SK-N-SH (cell line): Measurements from ENCODE around the gene RPS6KC1. TPM values are rescaled to one million over a fixed set of nuclear protein-coding genes. Genes with fewer than 3 reads are reported as not detected.

Source experiments
- CTCF ChIA-PET: fragments of 300-600, 350-600 bp; formaldehyde crosslinking; extraction: SDS; loops from one replicate; lab custom pipeline; 2021; lab: Yijun Ruan, JAX
- POLR2A ChIA-PET: fragments of 350-600 bp; sonication (Branson Sonifier 250); formaldehyde crosslinking; extraction: SDS; loops from one replicate; lab custom pipeline; 2020; ENCODE audit warnings: antibody characterized with exemption, inconsistent platforms; lab: Yijun Ruan, JAX
- DNase-seq: peaks from one replicate; pipeline ENCODE4 v3.0.0; 2012
- H2AFZ ChIP-seq: fragments of 200-600 bp; sonication (generic); 2 replicates; pipeline ENCODE4 v1.8.1; 2016; ENCODE audit warnings: antibody characterized with exemption, mild to moderate bottlenecking, low read depth
- H3F3A ChIP-seq: fragments of 200-600 bp; sonication (generic); replicated peaks from 2 replicates; pipeline ENCODE3; 2016; ENCODE audit warnings: antibody characterized with exemption, mild to moderate bottlenecking; ENCODE audit not compliant: insufficient read depth
- H3K27ac ChIP-seq, 2 experiments: fragments of 200-500 bp in 1 of 2; fragments of 200-600 bp in 1 of 2; sonication (Bioruptor generic) in 1 of 2; sonication (generic), shearing (Covaris generic) in 1 of 2; 2 replicates each; pipeline versions ENCODE4 v1.5.1 to v1.6.1; 2014 to 2016; ENCODE audit warnings: low read depth in 2 of 2, inconsistent platforms in 1 of 2, low read length in 1 of 2, mild to moderate bottlenecking in 1 of 2, mixed read lengths in 1 of 2
- H3K27me3 ChIP-seq: fragments of 200-600 bp; sonication (generic), shearing (Covaris generic); 2 replicates; pipeline ENCODE4 v1.6.1; 2016; ENCODE audit warnings: mixed run types; ENCODE audit not compliant: insufficient read depth
- H3K36me3 ChIP-seq, 2 experiments: fragments of 200-500 bp in 1 of 2; fragments of 200-600 bp in 1 of 2; sonication (Bioruptor generic) in 1 of 2; sonication (generic) in 1 of 2; replicated peaks in 1 of 2; 2 replicates each; pipeline versions ENCODE3 to v1.5.1; 2014 to 2016; ENCODE audit warnings: low read length in 1 of 2, mild to moderate bottlenecking in 1 of 2; ENCODE audit not compliant: insufficient read depth in 2 of 2, control insufficient read depth in 1 of 2
- H3K4me1 ChIP-seq, 2 experiments: fragments of 200-500 bp in 1 of 2; fragments of 200-600 bp in 1 of 2; sonication (Bioruptor generic) in 1 of 2; sonication (generic), shearing (Covaris generic) in 1 of 2; 2 replicates each; pipeline versions ENCODE4 v1.5.1 to v1.6.1; 2014 to 2016; ENCODE audit warnings: low read depth in 1 of 2, low read length in 1 of 2, mixed run types in 1 of 2; ENCODE audit not compliant: insufficient read depth in 2 of 2, control insufficient read depth in 1 of 2
- H3K4me2 ChIP-seq: fragments of 200-600 bp; sonication (generic), shearing (Covaris generic); 2 replicates; pipeline ENCODE4 v1.6.1; 2017; ENCODE audit warnings: mixed run types
- H3K4me3 ChIP-seq, 2 experiments: fragments of 200-500 bp in 1 of 2; fragments of 200-600 bp in 1 of 2; sonication (Bioruptor generic) in 1 of 2; sonication (generic), shearing (Covaris generic) in 1 of 2; 2 replicates each; pipeline versions ENCODE4 v1.5.1 to v1.8.1; 2014 to 2016; ENCODE audit warnings: low read depth in 2 of 2, inconsistent platforms in 1 of 2, low read length in 1 of 2, mild to moderate bottlenecking in 1 of 2, mixed read lengths in 1 of 2, moderate library complexity in 1 of 2
- H3K79me2 ChIP-seq: fragments of 200-600 bp; sonication (generic); 2 replicates; pipeline ENCODE4 v1.8.1; 2017; ENCODE audit warnings: mild to moderate bottlenecking; ENCODE audit not compliant: insufficient read depth
- H3K9ac ChIP-seq: fragments of 200-600 bp; sonication (generic); 2 replicates; pipeline ENCODE4 v1.6.1; 2017; ENCODE audit warnings: mixed run types
- H3K9me2 ChIP-seq: fragments of 200-600 bp; sonication (generic); 2 replicates; pipeline ENCODE4 v1.6.1; 2017; ENCODE audit warnings: mixed run types
- H3K9me3 ChIP-seq: fragments of 200-600 bp; sonication (generic); 2 replicates; pipeline ENCODE4 v1.6.1; 2017; ENCODE audit warnings: mixed run types, mild to moderate bottlenecking, moderate library complexity
- H4K20me1 ChIP-seq: fragments of 200-600 bp; sonication (generic); 2 replicates; pipeline ENCODE4 v1.6.1; 2017; ENCODE audit warnings: mild to moderate bottlenecking, mixed run types; ENCODE audit not compliant: insufficient read depth
- CHD2 ChIP-seq: fragments of 150-350 bp; IDR thresholded peaks from 2 replicates; pipeline ENCODE4 v1.6.1; 2018; ENCODE audit warnings: low read length; ENCODE audit not compliant: partially characterized antibody
- ELF1 ChIP-seq: IDR thresholded peaks from 2 replicates; pipeline ENCODE4 v1.4.0; 2012
- FOSL2 ChIP-seq: IDR thresholded peaks from 2 replicates; pipeline ENCODE4 v1.4.0; 2012; ENCODE audit warnings: low read depth, mild to moderate bottlenecking, moderate library complexity, borderline replicate concordance
- GABPA ChIP-seq: IDR thresholded peaks from 2 replicates; pipeline ENCODE4 v1.4.0; 2012; ENCODE audit warnings: low read depth, mild to moderate bottlenecking
- MXI1 ChIP-seq: IDR thresholded peaks from 2 replicates; pipeline ENCODE4 v1.6.1; 2012; ENCODE audit warnings: mild to moderate bottlenecking, low read depth, low read length, improper control_type of control experiment
- NFIC ChIP-seq: IDR thresholded peaks from 2 replicates; pipeline ENCODE4 v1.4.0; 2012; ENCODE audit warnings: borderline replicate concordance
- RAD21 ChIP-seq: IDR thresholded peaks from 2 replicates; pipeline ENCODE4 v1.6.1; 2012; ENCODE audit warnings: mild to moderate bottlenecking, low read length
- REST ChIP-seq: IDR thresholded peaks from 2 replicates; pipeline ENCODE4 v1.6.1; 2012; ENCODE audit warnings: mild to moderate bottlenecking, low read depth, low read length, moderate library complexity
- SIN3A ChIP-seq: IDR thresholded peaks from 2 replicates; pipeline ENCODE4 v1.6.1; 2012; ENCODE audit warnings: low read depth, mild to moderate bottlenecking, low read length, moderate library complexity, borderline replicate concordance
- SMC3 ChIP-seq: IDR thresholded peaks from 2 replicates; pipeline ENCODE4 v1.6.1; 2012; ENCODE audit warnings: low read depth, low read length, improper control_type of control experiment
- TAF1 ChIP-seq: IDR thresholded peaks from 2 replicates; pipeline ENCODE4 v1.6.1; 2012; ENCODE audit warnings: low read depth, mild to moderate bottlenecking, low read length, moderate library complexity, borderline replicate concordance
- USF2 ChIP-seq: fragments of 150-350 bp; IDR thresholded peaks from 2 replicates; pipeline ENCODE4 v1.6.1; 2017; ENCODE audit warnings: antibody characterized with exemption, low read length, low read depth, borderline replicate concordance
- YY1 ChIP-seq: IDR thresholded peaks from 2 replicates; pipeline ENCODE4 v1.4.0; 2012; ENCODE audit warnings: low read depth, mild to moderate bottlenecking
- ZBTB33 ChIP-seq: IDR thresholded peaks from 2 replicates; pipeline ENCODE4 v1.4.0; 2012; ENCODE audit warnings: low read depth, borderline replicate concordance
- whole genome bisulfite sequencing: methylation state at CpG from one replicate; pipeline ENCODE4 v1.1.6; 2017; ENCODE audit warnings: low lambda C conversion rate; 5-methylcytosine and 5-hydroxymethylcytosine counted together
- polyA plus RNA-seq, 3 experiments: library from polyadenylated mRNA; depleted of rRNA; stranded (reverse); fragments of >200 nt; gene quantifications; 2 replicates each; pipeline ENCODE4 v1.2.3, GENCODE V29; 2012
- TF ChIP-seq, protein P1 (sequence below): IDR thresholded peaks from 2 replicates; pipeline ENCODE4 v1.4.0; 2012; ENCODE audit warnings: low read depth, borderline replicate concordance
- TF ChIP-seq, protein P2 (sequence below): fragments of 200-600 bp; sonication (generic); IDR thresholded peaks from 2 replicates; pipeline ENCODE4 v1.6.1; 2017; ENCODE audit warnings: antibody characterized with exemption, mild to moderate bottlenecking, moderate library complexity

Gene RPS6KC1
- polyA plus RNA-seq, 1 of the 3 experiments (the other 2 are of a cell fraction) = 7.8 TPM

- no peak overlapping the region for H2AFZ ChIP-seq
- H3K4me2 ChIP-seq = no peak overlapping the region
- no peaks in the 10 kb centered on the region for H3F3A ChIP-seq
- no peak overlapping the region for H3K27ac ChIP-seq
- H3K4me1 ChIP-seq = no peaks in the 10 kb centered on the region
- TF ChIP-seq SMC3 (no peak), USF2 (no peak), SIN3A (no peak), MXI1 (no peak), CHD2 (no peak), REST (no peak), FOSL2 (no peak), ZBTB33 (no peak), YY1 (no peak), ELF1 (no peak), NFIC (no peak), RAD21 (no peak), GABPA (no peak), TAF1 (no peak)
- TF ChIP-seq, protein P1, sequence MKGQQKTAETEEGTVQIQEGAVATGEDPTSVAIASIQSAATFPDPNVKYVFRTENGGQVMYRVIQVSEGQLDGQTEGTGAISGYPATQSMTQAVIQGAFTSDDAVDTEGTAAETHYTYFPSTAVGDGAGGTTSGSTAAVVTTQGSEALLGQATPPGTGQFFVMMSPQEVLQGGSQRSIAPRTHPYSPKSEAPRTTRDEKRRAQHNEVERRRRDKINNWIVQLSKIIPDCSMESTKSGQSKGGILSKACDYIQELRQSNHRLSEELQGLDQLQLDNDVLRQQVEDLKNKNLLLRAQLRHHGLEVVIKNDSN = no peak
- TF ChIP-seq, protein P2, sequence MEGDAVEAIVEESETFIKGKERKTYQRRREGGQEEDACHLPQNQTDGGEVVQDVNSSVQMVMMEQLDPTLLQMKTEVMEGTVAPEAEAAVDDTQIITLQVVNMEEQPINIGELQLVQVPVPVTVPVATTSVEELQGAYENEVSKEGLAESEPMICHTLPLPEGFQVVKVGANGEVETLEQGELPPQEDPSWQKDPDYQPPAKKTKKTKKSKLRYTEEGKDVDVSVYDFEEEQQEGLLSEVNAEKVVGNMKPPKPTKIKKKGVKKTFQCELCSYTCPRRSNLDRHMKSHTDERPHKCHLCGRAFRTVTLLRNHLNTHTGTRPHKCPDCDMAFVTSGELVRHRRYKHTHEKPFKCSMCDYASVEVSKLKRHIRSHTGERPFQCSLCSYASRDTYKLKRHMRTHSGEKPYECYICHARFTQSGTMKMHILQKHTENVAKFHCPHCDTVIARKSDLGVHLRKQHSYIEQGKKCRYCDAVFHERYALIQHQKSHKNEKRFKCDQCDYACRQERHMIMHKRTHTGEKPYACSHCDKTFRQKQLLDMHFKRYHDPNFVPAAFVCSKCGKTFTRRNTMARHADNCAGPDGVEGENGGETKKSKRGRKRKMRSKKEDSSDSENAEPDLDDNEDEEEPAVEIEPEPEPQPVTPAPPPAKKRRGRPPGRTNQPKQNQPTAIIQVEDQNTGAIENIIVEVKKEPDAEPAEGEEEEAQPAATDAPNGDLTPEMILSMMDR = no peak
- no peaks in the 10 kb centered on the region for H4K20me1 ChIP-seq
- H3K9ac ChIP-seq = no peak overlapping the region
- no peaks in the 10 kb centered on the region; the same call in 1 of the 2 replicates for H3K79me2 ChIP-seq
- H3K9me2 ChIP-seq = no peaks in the 10 kb centered on the region
- POLR2A ChIA-PET = no interaction called here
- no peak overlapping the region for H3K4me3 ChIP-seq
- no peaks in the 10 kb centered on the region for H3K9me3 ChIP-seq
- DNase-seq = no peak
- no peaks in the 10 kb centered on the region for H3K27me3 ChIP-seq
- H3K36me3 ChIP-seq = peaks cover 17 to 23% of the 10 kb centered on the region in 2 experiments
- CTCF ChIA-PET = no interaction called here
- 100% methylated on average over 1 of the region's 1 CpG for WGBS
Measured at GRCh38 chr1:213095467-213095866, 44.4 kb downstream of the RPS6KC1 start.
